ENCODE data around the gene TRDMT1. TPM values are rescaled to one million over a fixed set of nuclear protein-coding genes. Genes with fewer than 3 reads are reported as not detected.

The TRDMT1 gene
- total RNA-seq, 1 experiment from 2014 or later, result 20.2 TPM

DNA sequence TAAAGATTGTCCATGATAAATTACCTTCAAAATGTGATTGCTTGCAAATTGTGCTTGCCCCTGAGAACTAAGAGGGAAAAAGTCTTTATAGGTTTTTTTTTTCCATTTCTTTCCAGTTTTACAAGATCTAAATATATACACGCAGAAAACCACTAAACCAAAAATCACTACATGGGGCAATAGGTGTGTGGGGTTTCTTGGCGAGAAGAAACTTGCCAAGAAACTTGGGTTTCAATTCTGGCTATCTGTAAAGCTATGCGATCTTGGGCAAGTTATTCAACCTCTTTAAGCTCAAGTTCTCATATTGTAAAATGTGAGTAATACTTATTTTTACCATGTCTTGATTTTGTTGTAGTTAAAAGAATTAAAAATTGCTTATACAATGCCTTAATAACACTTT lies 88.9 kb downstream of the TRDMT1 start:
- H3K9ac ChIP-seq (ENCODE audit: extremely low read depth, insufficient read length, low read length), result no peak overlapping the region
- TF ChIP-seq, protein P1, sequence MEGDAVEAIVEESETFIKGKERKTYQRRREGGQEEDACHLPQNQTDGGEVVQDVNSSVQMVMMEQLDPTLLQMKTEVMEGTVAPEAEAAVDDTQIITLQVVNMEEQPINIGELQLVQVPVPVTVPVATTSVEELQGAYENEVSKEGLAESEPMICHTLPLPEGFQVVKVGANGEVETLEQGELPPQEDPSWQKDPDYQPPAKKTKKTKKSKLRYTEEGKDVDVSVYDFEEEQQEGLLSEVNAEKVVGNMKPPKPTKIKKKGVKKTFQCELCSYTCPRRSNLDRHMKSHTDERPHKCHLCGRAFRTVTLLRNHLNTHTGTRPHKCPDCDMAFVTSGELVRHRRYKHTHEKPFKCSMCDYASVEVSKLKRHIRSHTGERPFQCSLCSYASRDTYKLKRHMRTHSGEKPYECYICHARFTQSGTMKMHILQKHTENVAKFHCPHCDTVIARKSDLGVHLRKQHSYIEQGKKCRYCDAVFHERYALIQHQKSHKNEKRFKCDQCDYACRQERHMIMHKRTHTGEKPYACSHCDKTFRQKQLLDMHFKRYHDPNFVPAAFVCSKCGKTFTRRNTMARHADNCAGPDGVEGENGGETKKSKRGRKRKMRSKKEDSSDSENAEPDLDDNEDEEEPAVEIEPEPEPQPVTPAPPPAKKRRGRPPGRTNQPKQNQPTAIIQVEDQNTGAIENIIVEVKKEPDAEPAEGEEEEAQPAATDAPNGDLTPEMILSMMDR (conservative IDR thresholded peaks at IDR 0.05), result no peak
- no peak overlapping the region for H2AK5ac ChIP-seq (ENCODE audit: insufficient read length, low read length)
- no peak overlapping the region for H2BK20ac ChIP-seq (ENCODE audit: low read depth, low read length, poor library complexity, severe bottlenecking)
- H3K27ac ChIP-seq (ENCODE audit: insufficient read length, low read depth, low read length), result no peak overlapping the region
- no peak overlapping the region for H3K56ac ChIP-seq (ENCODE audit: insufficient read length, low read depth, low read length)
- no peak overlapping the region for H4K91ac ChIP-seq (ENCODE audit: insufficient read length, low read depth, low read length)
- H3K36me3 Mint-ChIP-seq (ENCODE audit: insufficient read depth in 1 of 3, low read depth in 3 of 3), result no peaks in the 10 kb centered on the region
- no peaks in the 10 kb centered on the region for H3K27me3 Mint-ChIP-seq (ENCODE audit: low read depth)
- H4K5ac ChIP-seq (ENCODE audit: insufficient read length, low read depth, low read length), result no peak overlapping the region
- no peak overlapping the region for H4K8ac ChIP-seq (replicated peaks; ENCODE audit: insufficient read length, low read depth, low read length)
- H3K4me1 ChIP-seq (ENCODE audit: insufficient read depth, low read length), result no peaks in the 10 kb centered on the region
- no peak overlapping the region for H3K23ac ChIP-seq (ENCODE audit: insufficient read length, low read depth, low read length)
- no peaks in the 10 kb centered on the region for H3K79me2 ChIP-seq (ENCODE audit: insufficient read depth, low read length)
- H3K4ac ChIP-seq (ENCODE audit: low read depth, low read length), result no peak overlapping the region
- H2AFZ ChIP-seq (ENCODE audit: low read length), result no peak overlapping the region
- WGBS (ENCODE audit: extremely low coverage, insufficient read length, low lambda C conversion rate), result no CpG with 5 or more reads among the region's 3 CpGs
- H3K23me2 ChIP-seq (ENCODE audit: insufficient read length, low read depth, low read length, poor library complexity, severe bottlenecking), result no peaks in the 10 kb centered on the region
- H3K4me2 ChIP-seq (ENCODE audit: insufficient read depth, insufficient read length, low read length), result no peak overlapping the region
- no peak overlapping the region for H2BK120ac ChIP-seq (ENCODE audit: low read depth, low read length, poor library complexity, severe bottlenecking)
- no peaks in the 10 kb centered on the region for H3K79me1 ChIP-seq (ENCODE audit: insufficient read depth, low read depth, low read length, poor library complexity, severe bottlenecking)
- no peak overlapping the region for H3T11ph ChIP-seq (ENCODE audit: low read length)
- H2BK12ac ChIP-seq (ENCODE audit: insufficient read length, low read depth, low read length), result no peak overlapping the region
- no peaks in the 10 kb centered on the region; a peak in 1 of 4 replicates for H3K4me1 Mint-ChIP-seq
- no peak overlapping the region for H2BK5ac ChIP-seq (ENCODE audit: insufficient read length, low read length)
- H3K9me3 Mint-ChIP-seq, result no peaks in the 10 kb centered on the region
- H3K9me3 ChIP-seq (ENCODE audit: control insufficient read depth, low read depth, low read length), result no peaks in the 10 kb centered on the region
- no peaks in the 10 kb centered on the region for H4K20me1 ChIP-seq (ENCODE audit: control insufficient read depth, insufficient read depth, insufficient read length)
- no peaks in the 10 kb centered on the region for H3K27me3 ChIP-seq (ENCODE audit: insufficient read depth, low read length)
- no peak overlapping the region for H3K27ac Mint-ChIP-seq
- H3K18ac ChIP-seq (ENCODE audit: insufficient read length, low read depth, low read length), result no peak overlapping the region
- DNase-seq, result no peak
- no peak overlapping the region for H3K14ac ChIP-seq (ENCODE audit: insufficient read depth, low read length)
- H2BK15ac ChIP-seq (ENCODE audit: low read depth, low read length), result no peak overlapping the region
- H3K4me3 Mint-ChIP-seq, result no peak overlapping the region

All from H9 (cell line).